Coronary artery (tissue), 2 donors: ENCODE data around the gene TEX264.

Experiments
- DNase-seq: peaks from one replicate; pipeline ENCODE4 v3.0.0-alpha.2; 2017; ENCODE audit warnings: low spot score
- H3K27ac ChIP-seq, 2 donors: fragments of 200-600 bp; sonication (generic); one replicate each; pipeline ENCODE4 v1.5.1; 2016 to 2019
- H3K4me3 ChIP-seq: fragments of 200-600 bp; sonication (generic); 2 replicates; pipeline ENCODE4 v1.5.1; 2016; ENCODE audit warnings: mild to moderate bottlenecking, moderate library complexity
- TF ChIP-seq, protein P1 (sequence below): fragments of 200-600 bp; sonication (generic); IDR thresholded peaks from one replicate; pipeline ENCODE4 v1.5.1; 2019; ENCODE audit warnings: antibody characterized with exemption

Gene TEX264

DNA sequence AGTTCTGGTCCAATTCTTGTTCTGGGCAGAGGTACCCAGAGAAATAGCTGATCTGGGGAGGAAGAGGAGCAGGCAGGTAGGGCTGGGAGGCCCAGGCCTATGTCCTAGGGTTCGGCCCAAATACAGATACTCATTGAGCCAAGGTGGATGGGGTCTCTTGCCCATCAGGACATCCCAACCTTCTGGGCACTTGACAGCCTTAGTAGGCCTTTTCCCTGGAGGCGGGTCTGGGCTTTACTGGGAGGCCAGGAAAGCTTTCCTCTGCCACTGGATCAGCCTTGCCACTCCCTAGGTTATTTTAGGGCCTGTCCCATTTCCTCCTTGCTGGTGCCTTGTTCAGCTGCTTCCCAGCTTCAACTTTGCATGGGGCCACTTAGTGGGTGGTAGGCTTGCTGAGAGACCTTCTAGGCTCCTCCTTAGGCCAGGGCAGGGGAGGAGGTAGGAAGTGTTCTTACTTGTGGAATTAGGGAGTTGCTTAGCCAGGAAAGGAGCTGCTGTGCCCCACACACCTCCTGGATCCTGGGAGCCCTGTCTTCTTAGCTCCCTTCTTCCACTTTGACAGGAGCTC, 9.7 kb downstream of the TEX264 start:
- DNase-seq, result no peak
- Histone ChIP-seq H3K27ac (peak overlapping the region in 1 of 2 donors; percentile 42), H3K4me3 (no peak overlapping the region)
- TF ChIP-seq, protein P1, sequence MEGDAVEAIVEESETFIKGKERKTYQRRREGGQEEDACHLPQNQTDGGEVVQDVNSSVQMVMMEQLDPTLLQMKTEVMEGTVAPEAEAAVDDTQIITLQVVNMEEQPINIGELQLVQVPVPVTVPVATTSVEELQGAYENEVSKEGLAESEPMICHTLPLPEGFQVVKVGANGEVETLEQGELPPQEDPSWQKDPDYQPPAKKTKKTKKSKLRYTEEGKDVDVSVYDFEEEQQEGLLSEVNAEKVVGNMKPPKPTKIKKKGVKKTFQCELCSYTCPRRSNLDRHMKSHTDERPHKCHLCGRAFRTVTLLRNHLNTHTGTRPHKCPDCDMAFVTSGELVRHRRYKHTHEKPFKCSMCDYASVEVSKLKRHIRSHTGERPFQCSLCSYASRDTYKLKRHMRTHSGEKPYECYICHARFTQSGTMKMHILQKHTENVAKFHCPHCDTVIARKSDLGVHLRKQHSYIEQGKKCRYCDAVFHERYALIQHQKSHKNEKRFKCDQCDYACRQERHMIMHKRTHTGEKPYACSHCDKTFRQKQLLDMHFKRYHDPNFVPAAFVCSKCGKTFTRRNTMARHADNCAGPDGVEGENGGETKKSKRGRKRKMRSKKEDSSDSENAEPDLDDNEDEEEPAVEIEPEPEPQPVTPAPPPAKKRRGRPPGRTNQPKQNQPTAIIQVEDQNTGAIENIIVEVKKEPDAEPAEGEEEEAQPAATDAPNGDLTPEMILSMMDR, result no peak

DNA sequence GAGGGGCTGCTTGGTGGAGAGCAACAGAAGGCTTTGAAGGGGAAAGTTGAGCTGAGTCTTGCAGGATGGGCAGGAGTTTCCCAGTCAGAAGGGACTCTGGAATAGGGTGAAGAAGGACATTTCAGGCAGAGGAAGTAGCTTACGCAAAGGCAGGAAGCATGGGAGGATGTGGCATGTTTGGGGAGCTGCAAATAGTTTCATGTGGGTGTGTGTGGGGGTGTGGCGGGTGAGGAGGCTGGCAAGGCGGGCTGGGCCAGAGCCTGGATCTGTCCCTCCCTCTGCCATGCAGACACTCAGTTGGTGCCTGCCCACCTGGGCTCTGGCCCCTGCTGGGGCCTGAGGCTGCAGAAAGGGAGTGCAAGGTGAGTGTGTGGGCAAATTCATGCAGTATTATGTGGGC, 10.4 kb downstream of the TEX264 start:
- DNase-seq, result no peak
- TF ChIP-seq, protein P1, result no peak
- Histone ChIP-seq H3K4me3 (no peak overlapping the region), H3K27ac (no peak overlapping the region)

DNA sequence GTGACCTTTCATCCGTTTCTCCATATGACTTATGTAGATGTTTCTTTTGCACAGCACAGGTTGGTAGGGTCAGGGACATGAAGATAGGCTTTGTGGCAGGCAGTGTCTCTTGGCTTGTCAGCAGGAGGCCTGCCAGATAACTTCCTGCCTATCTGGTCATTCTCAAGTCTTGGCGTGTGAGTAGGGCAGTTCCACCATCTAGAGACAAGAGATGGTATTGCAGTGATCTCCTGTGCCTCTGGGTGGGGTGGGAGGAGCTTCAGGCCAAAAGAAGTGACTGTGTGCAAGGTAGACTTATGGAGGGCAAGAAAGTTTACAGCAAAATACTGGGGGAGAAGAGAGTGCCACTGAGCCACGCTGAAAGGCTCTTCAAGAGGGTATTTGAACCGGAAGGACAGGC, 11.0 kb downstream of the TEX264 start:
- H3K27ac ChIP-seq, result peak overlapping the region in 1 of 2 donors; percentile 37
- DNase-seq, result no peak
- TF ChIP-seq, protein P1, result peak; percentile 40
- H3K4me3 ChIP-seq, result no peak overlapping the region

DNA sequence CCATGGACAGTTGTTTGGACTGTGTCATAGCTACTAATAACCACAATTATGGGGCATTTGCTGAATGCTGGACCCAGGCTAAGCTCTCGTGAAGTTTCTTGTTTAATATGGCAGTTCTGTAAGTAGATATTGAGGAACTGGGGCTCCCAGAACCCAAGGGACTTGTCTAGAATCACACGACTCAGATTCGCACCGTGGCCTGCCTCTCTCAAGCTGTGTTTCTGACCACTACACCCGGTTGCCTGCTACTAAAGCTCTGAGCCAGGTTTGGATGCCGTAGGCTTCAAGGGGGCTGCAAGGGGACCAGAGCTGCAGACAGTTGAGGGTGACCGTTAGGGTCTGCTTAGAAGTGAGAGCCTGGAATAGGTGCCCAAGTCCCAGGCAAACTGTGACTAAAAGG, 11.5 kb downstream of the TEX264 start:
- no peak for DNase-seq
- H3K4me3 ChIP-seq, result no peak overlapping the region
- TF ChIP-seq, protein P1, result no peak
- peak overlapping the region in 1 of 2 donors; percentile 6 for H3K27ac ChIP-seq

DNA sequence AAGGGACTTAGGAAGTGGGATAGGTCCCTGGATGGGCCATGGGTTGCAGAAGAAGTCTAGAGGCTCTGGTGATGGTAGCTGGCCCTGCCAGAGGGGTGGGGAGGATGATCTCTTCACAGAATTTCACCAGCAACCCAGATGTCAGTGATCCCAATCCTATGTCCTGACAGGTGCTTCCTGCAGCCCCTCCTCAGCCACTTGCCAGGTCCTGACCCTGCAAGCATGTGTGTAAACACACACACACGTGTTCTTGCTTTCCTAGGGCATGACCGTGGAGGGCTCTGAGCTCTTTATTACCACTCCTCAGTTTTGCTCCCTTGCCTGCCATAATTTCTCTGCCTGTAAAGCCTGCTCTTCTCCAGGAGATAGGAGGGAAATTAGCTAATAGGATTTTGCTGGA, 12.5 kb downstream of the TEX264 start:
- peak overlapping the region in 1 of 2 donors; percentile 62 for H3K27ac ChIP-seq
- no peak for DNase-seq
- TF ChIP-seq, protein P1, result no peak
- H3K4me3 ChIP-seq, result no peak overlapping the region

DNA sequence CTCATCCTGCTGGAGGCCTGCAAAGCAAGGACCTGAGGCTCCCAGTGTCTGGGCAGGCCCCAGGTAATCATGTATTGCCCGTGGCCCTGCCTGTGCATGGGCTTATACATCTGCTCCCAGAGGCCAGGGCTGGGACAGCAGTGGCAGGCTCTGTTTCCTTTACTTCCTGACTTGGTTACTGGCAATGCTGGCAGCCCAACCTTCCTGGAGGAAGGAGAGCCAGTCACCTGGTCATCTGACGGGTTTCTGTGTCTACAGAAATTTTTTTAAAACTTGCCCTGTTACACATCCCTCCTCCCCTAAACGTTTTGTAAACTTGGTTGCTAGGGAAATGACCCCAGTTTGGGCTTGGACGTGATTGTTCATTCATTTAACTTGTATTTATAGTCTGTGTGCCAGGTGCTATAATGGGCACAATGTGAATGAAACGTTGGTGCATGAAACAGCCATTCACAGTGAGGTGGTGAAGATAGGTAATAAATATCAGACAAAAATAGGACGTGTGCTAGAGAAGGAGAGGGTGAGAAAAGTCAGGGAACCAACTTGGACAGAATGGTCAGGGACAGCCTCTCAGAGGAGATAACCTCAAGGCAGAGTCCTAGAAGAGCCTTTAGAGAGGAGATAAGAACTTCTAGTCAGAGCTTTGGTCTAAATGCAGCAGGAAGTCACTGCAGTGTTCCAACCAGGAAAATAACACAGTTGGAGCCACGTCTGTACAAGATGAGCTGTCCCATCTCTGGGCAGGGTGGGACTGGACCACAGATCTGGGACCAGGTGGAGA, 14.1 kb downstream of the TEX264 start:
- Histone ChIP-seq H3K27ac (peak overlapping the region in 1 of 2 donors; percentile 74), H3K4me3 (no peak overlapping the region)
- TF ChIP-seq, protein P1, result no peak
- no peak for DNase-seq

DNA sequence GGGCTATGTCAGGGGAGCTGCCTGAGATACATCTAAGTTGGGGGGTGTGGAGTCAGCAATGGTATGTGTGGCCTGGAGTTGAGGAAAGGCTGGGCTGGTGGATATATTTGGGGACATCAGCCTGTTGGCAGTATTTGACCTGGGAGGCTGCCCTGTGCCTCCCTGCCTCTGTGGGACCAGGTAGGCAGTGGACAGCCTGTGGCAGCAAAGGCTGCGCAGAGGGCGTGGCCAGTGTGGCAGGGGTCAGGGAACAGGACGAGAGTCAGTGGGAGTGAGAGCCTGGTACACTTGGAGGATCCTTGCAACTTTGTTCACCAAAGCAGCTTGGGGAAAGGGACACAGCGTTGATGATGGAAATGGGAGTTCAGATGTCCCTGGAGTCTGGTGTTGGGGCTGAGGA, 15.0 kb downstream of the TEX264 start:
- no peak for DNase-seq
- peak overlapping the region; percentile 12 to 74 for H3K27ac ChIP-seq
- no peak overlapping the region for H3K4me3 ChIP-seq
- TF ChIP-seq, protein P1, result no peak
